LNCaP clone FGC (cell line): Measurements from ENCODE around the gene PLCB3.

ENCODE experiments used
- DNase-seq: peaks from one replicate; pipeline ENCODE4 v3.0.0-alpha.2; 2011; ENCODE audit warnings: low read depth
- H3K4me3 ChIP-seq: 2 replicates; pipeline ENCODE4 v1.5.1; 2011; ENCODE audit warnings: mild to moderate bottlenecking, low read depth, low read length, control low read depth
- CTCF ChIP-seq: IDR thresholded peaks from 2 replicates; pipeline ENCODE4 v1.5.1; 2012; ENCODE audit warnings: mild to moderate bottlenecking; ENCODE audit not compliant: control insufficient read depth, insufficient read depth; ENCODE audit errors: extremely low read depth

PLCB3 gene

GRCh38 chr11:64211181-64211872 is 40.0 kb upstream of the PLCB3 start:
- TF ChIP-seq CTCF = no peak
- DNase-seq = no peak
- no peak overlapping the region for H3K4me3 ChIP-seq

- DNase-seq = no peak
- TF ChIP-seq CTCF = no peak
- no peak overlapping the region for H3K4me3 ChIP-seq
Observed at GRCh38 chr11:64216879-64217278, 34.5 kb upstream of the PLCB3 start.

GRCh38 chr11:64218628-64219353 is 32.5 kb upstream of the PLCB3 start:
- H3K4me3 ChIP-seq = no peak overlapping the region
- no peak for TF ChIP-seq CTCF
- DNase-seq = no peak

- no peak for DNase-seq
- no peak overlapping the region for H3K4me3 ChIP-seq
- TF ChIP-seq CTCF = no peak
Observed at GRCh38 chr11:64219354-64219684, 32.0 kb upstream of the PLCB3 start.

- TF ChIP-seq CTCF = no peak
- no peak for DNase-seq
- no peak overlapping the region for H3K4me3 ChIP-seq
Observed at GRCh38 chr11:64219755-64220154, 31.6 kb upstream of the PLCB3 start.

GRCh38 chr11:64220271-64220670 is 31.1 kb upstream of the PLCB3 start:
- no peak overlapping the region for H3K4me3 ChIP-seq
- TF ChIP-seq CTCF = no peak
- no peak for DNase-seq

GRCh38 chr11:64220798-64221197 is 30.5 kb upstream of the PLCB3 start:
- no peak for TF ChIP-seq CTCF

More at GRCh38 chr11:64220798-64221197, 30.5 kb upstream of the PLCB3 start:
- no peak overlapping the region for H3K4me3 ChIP-seq
- no peak for DNase-seq
